ENCODE data around the gene ZNF761. TPM values are rescaled to one million over a fixed set of nuclear protein-coding genes. Genes with fewer than 3 reads are reported as not detected.

ZNF761 gene
- total RNA-seq, 1 experiment from 2014 or later: 16.4 TPM

Other genes starting within 250 kb of the ZNF761 start
- 6.8 and 11.2 TPM in 2 replicates for gene ZNF665, start 238.6 kb upstream of the ZNF761 start, total RNA-seq (2021)
- gene ZNF677, start 177.1 kb upstream of the ZNF761 start, total RNA-seq (2021): 10.2 and 14.5 TPM in 2 replicates
- gene VN1R2, start 173.7 kb upstream of the ZNF761 start, total RNA-seq (2021): not detected in 2 replicates
- gene VN1R4, start 164.3 kb upstream of the ZNF761 start, total RNA-seq (2021): not detected in 2 replicates
- 8.2 and 8.6 TPM in 2 replicates for gene ZNF845, start 98.2 kb upstream of the ZNF761 start, total RNA-seq (2021)
- 19.7 and 21.8 TPM in 2 replicates for gene ZNF525, start 66.3 kb upstream of the ZNF761 start, total RNA-seq (2021)
- 12.1 and 12.5 TPM in 2 replicates for gene ZNF765, start 36.8 kb upstream of the ZNF761 start, total RNA-seq (2021)
- gene ZNF813, start 35.7 kb downstream of the ZNF761 start, total RNA-seq (2021): 6.1 and 6.3 TPM in 2 replicates
- 39.2 and 51.6 TPM in 2 replicates for gene ZNF331, start 106.2 kb downstream of the ZNF761 start, total RNA-seq (2021)
- not detected in 2 replicates for gene DPRX, start 200.0 kb downstream of the ZNF761 start, total RNA-seq (2021)

Measured in PC-9 (cell line).